HG03025 (cell line): Measurements from ENCODE around the gene TAMALIN.

Source experiments
- ATAC-seq: cut with Tn5 transposase; IDR thresholded peaks from one replicate; pipeline ENCODE4 v1.9.1; 2021; ENCODE audit warnings: mild to moderate bottlenecking, moderate library complexity; ENCODE audit not compliant: unreplicated experiment, low FRiP score

Gene TAMALIN

DNA sequence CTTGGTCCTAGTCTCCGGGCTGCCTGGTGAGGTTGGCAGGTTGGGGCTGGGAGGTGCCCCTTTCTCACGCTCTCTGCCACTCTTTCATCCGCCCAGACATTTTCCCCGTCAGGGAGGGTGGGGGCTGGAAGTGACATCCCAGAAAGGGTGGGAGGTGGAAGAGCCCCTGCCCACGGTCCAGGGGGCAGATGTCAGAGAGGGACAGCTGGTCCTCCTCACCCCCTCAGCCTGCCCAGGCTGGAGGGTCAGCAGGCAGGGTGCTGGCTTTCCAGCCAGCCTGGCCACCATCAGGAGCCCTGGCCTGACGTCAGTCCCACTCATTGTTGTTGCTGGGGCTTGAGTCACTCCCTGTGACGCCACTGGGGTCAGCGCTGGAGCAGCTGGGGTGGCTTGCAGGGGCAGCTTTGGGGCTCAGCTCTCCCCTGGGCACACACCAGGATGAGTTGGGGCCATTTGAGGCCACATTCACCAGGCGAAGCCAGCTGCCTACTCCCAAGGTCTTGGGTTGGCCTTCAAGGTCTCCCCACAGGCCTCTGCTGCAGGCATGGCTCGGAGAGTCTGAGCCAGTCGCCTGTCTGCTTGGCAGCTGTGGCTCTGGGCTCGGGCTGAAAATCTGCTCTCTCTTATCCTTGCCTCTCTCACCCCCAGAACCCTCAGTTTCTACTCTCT, 57.4 kb downstream of the TAMALIN start:
- ATAC-seq = no peak
